Smooth muscle cell (in vitro differentiated cells): ENCODE results near the gene RTEL1. TPM values are rescaled to one million over a fixed set of nuclear protein-coding genes. Genes with fewer than 3 reads are reported as not detected.
A peak's percentile ranks its signal among the peaks of the same experiment; 100 is the strongest.

Experiments used
- DNase-seq: peaks from one replicate; lab custom pipeline; 2025; ENCODE audit not compliant: unreplicated experiment; lab: John Stamatoyannopoulos, UW
- H2AFZ ChIP-seq: fragments of 200-600 bp; sonication (generic); 2 replicates; pipeline ENCODE4 v1.6.0; 2016; ENCODE audit warnings: antibody characterized with exemption, low read depth, mild to moderate bottlenecking
- H3F3A ChIP-seq: fragments of 200-600 bp; sonication (generic); 2 replicates; pipeline ENCODE4 v1.6.0; 2017; ENCODE audit warnings: antibody characterized with exemption, low read depth
- H3K27ac ChIP-seq: fragments of 200-600 bp; sonication (generic); 2 replicates; pipeline ENCODE4 v1.5.1; 2016; ENCODE audit warnings: low read depth, mild to moderate bottlenecking
- H3K27me3 ChIP-seq: fragments of 200-600 bp; sonication (generic); 2 replicates; pipeline ENCODE4 v1.6.1; 2016; ENCODE audit warnings: low read depth, mild to moderate bottlenecking
- H3K36me3 ChIP-seq: fragments of 200-600 bp; sonication (generic); 2 replicates; pipeline ENCODE4 v1.5.1; 2016; ENCODE audit warnings: low read depth
- H3K4me1 ChIP-seq: fragments of 200-600 bp; sonication (generic); 2 replicates; pipeline ENCODE4 v1.5.1; 2016; ENCODE audit warnings: low read depth
- H3K4me2 ChIP-seq: fragments of 200-600 bp; sonication (generic); 2 replicates; pipeline ENCODE4 v1.6.0; 2016; ENCODE audit warnings: mild to moderate bottlenecking
- H3K4me3 ChIP-seq: fragments of 200-600 bp; sonication (generic); 2 replicates; pipeline ENCODE4 v1.5.1; 2016; ENCODE audit warnings: mild to moderate bottlenecking
- H3K79me2 ChIP-seq: fragments of 200-600 bp; sonication (generic); 2 replicates; pipeline ENCODE4 v1.6.0; 2016; ENCODE audit warnings: low read depth, mild to moderate bottlenecking
- H3K9ac ChIP-seq: fragments of 200-600 bp; sonication (generic); 2 replicates; pipeline ENCODE4 v1.6.0; 2016; ENCODE audit warnings: low read depth
- H3K9me3 ChIP-seq: fragments of 200-600 bp; sonication (generic); replicated peaks from 2 replicates; pipeline ENCODE4 v1.5.1; 2016; ENCODE audit warnings: low read depth
- H4K20me1 ChIP-seq: fragments of 200-600 bp; sonication (generic); 2 replicates; pipeline ENCODE4 v1.6.0; 2016; ENCODE audit warnings: low read depth
- CTCF ChIP-seq: fragments of 200-600 bp; sonication (generic); IDR thresholded peaks from 2 replicates; pipeline ENCODE4 v1.5.1; 2017; ENCODE audit warnings: borderline replicate concordance, mild to moderate bottlenecking, antibody characterized with exemption; ENCODE audit not compliant: insufficient read depth, poor library complexity, severe bottlenecking
- WGBS: methylation state at CpG from one replicate; pipeline ENCODE4 v1.1.7; 2016; ENCODE audit warnings: low lambda C conversion rate; 5-methylcytosine and 5-hydroxymethylcytosine counted together
- polyA plus RNA-seq: library from polyadenylated mRNA; unstranded; fragments of >200 nt; fragmentation: Nextera tagmentation; extraction: Ambion mirVana; gene quantifications from 2 replicates; pipeline ENCODE4 v1.2.1, GENCODE V29; 2016
- total RNA-seq: library from RNA; depleted of rRNA; stranded (reverse); fragments of >200 nt; gene quantifications from 2 replicates; pipeline ENCODE4 v1.2.3, GENCODE V29; 2014

The RTEL1 gene
- total and polyA plus RNA-seq, 2 experiments from 2014 or later = 10.4 to 14.2 TPM

- H4K20me1 ChIP-seq = peaks cover 28% of the 10 kb centered on the region
- 1% methylated on average over 21 of the region's 29 CpGs for whole genome bisulfite sequencing
Observed at GRCh38 chr20:63740627-63741353, 82.7 kb downstream of the RTEL1 start.

GRCh38 chr20:63741354-63741675 is 83.2 kb downstream of the RTEL1 start:
- Histone ChIP-seq H3K36me3 (no peaks in the 10 kb centered on the region), H2AFZ (no peak overlapping the region), H4K20me1 (peaks cover 23% of the 10 kb centered on the region), H3K4me2 (peak overlapping the region; percentile 87), H3F3A (peaks cover 27% of the 10 kb centered on the region), H3K9me3 (no peaks in the 10 kb centered on the region), H3K27ac (no peak overlapping the region), H3K4me3 (peak overlapping the region; percentile 83), H3K79me2 (no peaks in the 10 kb centered on the region), H3K4me1 (peaks cover 30% of the 10 kb centered on the region), H3K9ac (no peak overlapping the region), H3K27me3 (no peaks in the 10 kb centered on the region)
- DNase-seq = no peak
- 56% methylated on average over 3 of the region's 6 CpGs for WGBS
- TF ChIP-seq CTCF = no peak

More at GRCh38 chr20:63740627-63741353, 82.7 kb downstream of the RTEL1 start:
- H2AFZ ChIP-seq = no peak overlapping the region
- H3K27me3 ChIP-seq = no peaks in the 10 kb centered on the region
- peaks cover 27% of the 10 kb centered on the region for H3F3A ChIP-seq
- H3K4me2 ChIP-seq = peak overlapping the region; percentile 87
- H3K4me3 ChIP-seq = peak overlapping the region; percentile 83
- peak overlapping the region; percentile 60 for H3K27ac ChIP-seq
- H3K9ac ChIP-seq = peak overlapping the region; percentile 66
- H3K79me2 ChIP-seq = no peaks in the 10 kb centered on the region
- H3K36me3 ChIP-seq = no peaks in the 10 kb centered on the region
- DNase-seq = peak; percentile 77
- H3K4me1 ChIP-seq = peaks cover 30% of the 10 kb centered on the region
- no peaks in the 10 kb centered on the region for H3K9me3 ChIP-seq
- TF ChIP-seq CTCF = no peak

GRCh38 chr20:63741676-63742380 is 83.7 kb downstream of the RTEL1 start:
- TF ChIP-seq CTCF = no peak
- Histone ChIP-seq H4K20me1 (peaks cover 20% of the 10 kb centered on the region), H2AFZ (no peak overlapping the region), H3K9ac (no peak overlapping the region), H3K4me2 (peak overlapping the region; percentile 87), H3K9me3 (no peaks in the 10 kb centered on the region), H3K4me1 (peaks cover 30% of the 10 kb centered on the region), H3K36me3 (no peaks in the 10 kb centered on the region), H3K4me3 (peak overlapping the region; percentile 83), H3K27me3 (no peaks in the 10 kb centered on the region), H3K27ac (no peak overlapping the region), H3F3A (peaks cover 27% of the 10 kb centered on the region), H3K79me2 (no peaks in the 10 kb centered on the region)
- no peak for DNase-seq
- WGBS = 94% methylated on average over 28 of the region's 30 CpGs
